Measurements from ENCODE around the gene BCORL1. TPM values are rescaled to one million over a fixed set of nuclear protein-coding genes. Genes with fewer than 3 reads are reported as not detected.

BCORL1 gene
- 10 to 100 TPM; 14.4 to 24.8 (median 18.4) TPM for polyA plus RNA-seq (ENCODE audit: insufficient read length in 4 of 4)

GRCh38 chrX:129982300-129983251 is at the start of gene BCORL1:
BCORL1 (plus strand) TSS chrX:129982635; CDS start chrX:130005232, 22,597 bp downstream.
- peak in 3 of 4 donors; percentile 67 to 83 (median 82) for DNase-seq (ENCODE audit: low read depth in 4 of 4, low spot score in 2 of 4)

- DNase-seq (ENCODE audit: low read depth in 4 of 4, low spot score in 2 of 4) = no peak
Observed at GRCh38 chrX:129932821-129933321, 49.6 kb upstream of the BCORL1 start.

GRCh38 chrX:129933700-129934099 is 48.7 kb upstream of the BCORL1 start:
- no peak for DNase-seq (ENCODE audit: low read depth in 4 of 4, low spot score in 2 of 4)

- no peak for DNase-seq (ENCODE audit: low read depth in 4 of 4, low spot score in 2 of 4)
Observed at GRCh38 chrX:129934461-129934860, 48.0 kb upstream of the BCORL1 start.

- no peak for DNase-seq (ENCODE audit: low read depth in 4 of 4, low spot score in 2 of 4)
Observed at GRCh38 chrX:129934952-129935351, 47.5 kb upstream of the BCORL1 start.

GRCh38 chrX:129938081-129938480 is 44.4 kb upstream of the BCORL1 start:
- DNase-seq (ENCODE audit: low read depth in 4 of 4, low spot score in 2 of 4) = no peak

- DNase-seq (ENCODE audit: low read depth in 4 of 4, low spot score in 2 of 4) = no peak
Observed at GRCh38 chrX:129939986-129940385, 42.4 kb upstream of the BCORL1 start.

GRCh38 chrX:129940721-129941120 is 41.7 kb upstream of the BCORL1 start:
- DNase-seq (ENCODE audit: low read depth in 4 of 4, low spot score in 2 of 4) = no peak

GRCh38 chrX:129945131-129945530 is 37.3 kb upstream of the BCORL1 start:
- no peak for DNase-seq (ENCODE audit: low read depth in 4 of 4, low spot score in 2 of 4)

GRCh38 chrX:129953334-129953648 is 29.1 kb upstream of the BCORL1 start:
- DNase-seq (ENCODE audit: low read depth in 4 of 4, low spot score in 2 of 4) = no peak

GRCh38 chrX:129953881-129954280 is 28.6 kb upstream of the BCORL1 start:
- DNase-seq (ENCODE audit: low read depth in 4 of 4, low spot score in 2 of 4) = no peak

GRCh38 chrX:129954804-129955203 is 27.6 kb upstream of the BCORL1 start:
- DNase-seq (ENCODE audit: low read depth in 4 of 4, low spot score in 2 of 4) = no peak

GRCh38 chrX:129955682-129956081 is 26.8 kb upstream of the BCORL1 start:
- no peak for DNase-seq (ENCODE audit: low read depth in 4 of 4, low spot score in 2 of 4)

GRCh38 chrX:129956145-129956544 is 26.3 kb upstream of the BCORL1 start:
- no peak for DNase-seq (ENCODE audit: low read depth in 4 of 4, low spot score in 2 of 4)

GRCh38 chrX:129956765-129957164 is 25.7 kb upstream of the BCORL1 start:
- DNase-seq (ENCODE audit: low read depth in 4 of 4, low spot score in 2 of 4) = no peak

GRCh38 chrX:129957241-129958082 is 25.0 kb upstream of the BCORL1 start:
- no peak for DNase-seq (ENCODE audit: low read depth in 4 of 4, low spot score in 2 of 4)

GRCh38 chrX:129958083-129958465 is 24.4 kb upstream of the BCORL1 start:
- DNase-seq (ENCODE audit: low read depth in 4 of 4, low spot score in 2 of 4) = no peak

GRCh38 chrX:129958814-129959492 is 23.5 kb upstream of the BCORL1 start:
- DNase-seq (ENCODE audit: low read depth in 4 of 4, low spot score in 2 of 4) = no peak

GRCh38 chrX:129959493-129959832 is 23.0 kb upstream of the BCORL1 start:
- DNase-seq (ENCODE audit: low read depth in 4 of 4, low spot score in 2 of 4) = no peak

- DNase-seq (ENCODE audit: low read depth in 4 of 4, low spot score in 2 of 4) = no peak
Observed at GRCh38 chrX:129961180-129962083, 21.0 kb upstream of the BCORL1 start.

Data from left renal cortex interstitium (tissue), 4 donors.